ENCODE results near the gene CLK1. TPM values are rescaled to one million over a fixed set of nuclear protein-coding genes. Genes with fewer than 3 reads are reported as not detected.

CLK1 gene
- total and polyA plus RNA-seq, 2 of the 13 experiments (the other 11 are each of a cell fraction or from before 2014, with no cell fraction given), result 66.6 to 101 TPM

GRCh38 chr2:200811333-200812121, 52.9 kb downstream of the CLK1 start, which contains the start of gene BZW1 (continued):
- TF ChIP-seq HIC2 (CRISPR knock-in tag; IDR thresholded peaks at IDR 0.05; ENCODE audit: low read depth) (no peak), ZNF674 (CRISPR knock-in tag; IDR thresholded peaks at IDR 0.05; ENCODE audit: low read depth) (peak; percentile 74; the same call in 1 of the 2 replicates), ZNF776 (CRISPR knock-in tag; IDR thresholded peaks at IDR 0.05) (peak; percentile 66; the same call in 1 of the 2 replicates), MED13 (CRISPR knock-in tag; IDR thresholded peaks at IDR 0.05) (peak; percentile 28; the same call in 1 of the 2 replicates), ZNF451 (CRISPR knock-in tag; IDR thresholded peaks at IDR 0.05) (peak; percentile 82), TCF7 (IDR thresholded peaks at IDR 0.05; ENCODE audit: low read depth) (no peak), JUN (CRISPR knock-in tag; IDR thresholded peaks at IDR 0.05) (no peak), TRAFD1 (CRISPR knock-in tag; IDR thresholded peaks at IDR 0.05; ENCODE audit: borderline replicate concordance) (0 out of 2 replicates have a peak, but pooled peaks have one; percentile 89), FOXP1 (IDR thresholded peaks at IDR 0.05) (no peak), FOXP1 (CRISPR knock-in tag; IDR thresholded peaks at IDR 0.05) (no peak; the same call in 1 of the 2 replicates), ZNF790 (CRISPR knock-in tag; IDR thresholded peaks at IDR 0.05; ENCODE audit: borderline replicate concordance) (no peak), ZNF3 (CRISPR knock-in tag; IDR thresholded peaks at IDR 0.05) (no peak; the same call in 1 of the 2 replicates), ZNF317 (CRISPR knock-in tag; IDR thresholded peaks at IDR 0.05) (peak; percentile 72), ARID3A (IDR thresholded peaks at IDR 0.05; ENCODE audit: low read depth, low read length) (0 out of 2 replicates have a peak, but pooled peaks have one; percentile 39), EHMT2 (IDR thresholded peaks at IDR 0.05; ENCODE audit: borderline replicate concordance, low read depth, low read length) (no peak; the same call in 1 of the 2 replicates), ZMAT5 (CRISPR knock-in tag; IDR thresholded peaks at IDR 0.05; ENCODE audit: borderline replicate concordance, low read depth) (no peak), MAZ (IDR thresholded peaks at IDR 0.05; ENCODE audit: borderline replicate concordance, low read depth, low read length) (peak; percentile 99), MAZ (CRISPR knock-in tag; IDR thresholded peaks at IDR 0.05; ENCODE audit: low read depth) (peak; percentile 98), SALL1 (CRISPR knock-in tag; IDR thresholded peaks at IDR 0.05) (peak; percentile 60), HOXA9 (CRISPR knock-in tag; IDR thresholded peaks at IDR 0.05; ENCODE audit: borderline replicate concordance) (no peak), KLF6 (CRISPR knock-in tag; IDR thresholded peaks at IDR 0.05) (peak; percentile 59), ZNF878 (CRISPR knock-in tag; IDR thresholded peaks at IDR 0.05) (peak; percentile 69), ZNF563 (CRISPR knock-in tag; IDR thresholded peaks at IDR 0.05) (peak; percentile 89), ZMYM4 (CRISPR knock-in tag; IDR thresholded peaks at IDR 0.05) (peak; percentile 72), ZNF207 (IDR thresholded peaks at IDR 0.05; ENCODE audit: borderline replicate concordance) (no peak), SKI (IDR thresholded peaks at IDR 0.05; ENCODE audit: partially characterized antibody) (no peak)
